Jurkat, Clone E6-1 (cell line): ENCODE data around the gene MALT1.

Experiments used
- DNase-seq: peaks from one replicate; pipeline ENCODE4 v3.0.0-alpha.2; 2011; ENCODE audit warnings: low read depth, low spot score
- H3K4me3 ChIP-seq: 2 replicates; pipeline ENCODE4 v1.5.1; 2011; ENCODE audit warnings: mild to moderate bottlenecking, low read length, control low read depth, moderate library complexity

Gene MALT1

GRCh38 chr18:58785870-58786269, 114.6 kb downstream of the MALT1 start:
- H3K4me3 ChIP-seq: no peak overlapping the region
- DNase-seq: no peak

GRCh38 chr18:58787536-58788149, 116.4 kb downstream of the MALT1 start:
- no peak for DNase-seq
- H3K4me3 ChIP-seq: no peak overlapping the region

GRCh38 chr18:58788470-58788869, 117.2 kb downstream of the MALT1 start:
- H3K4me3 ChIP-seq: no peak overlapping the region
- no peak for DNase-seq

- H3K4me3 ChIP-seq: no peak overlapping the region
- DNase-seq: no peak
Measured at GRCh38 chr18:58788971-58789875, 118.0 kb downstream of the MALT1 start.

GRCh38 chr18:58789876-58790240, 118.6 kb downstream of the MALT1 start:
- no peak for DNase-seq
- H3K4me3 ChIP-seq: no peak overlapping the region

GRCh38 chr18:58792086-58792485, 120.8 kb downstream of the MALT1 start:
- DNase-seq: no peak
- H3K4me3 ChIP-seq: no peak overlapping the region

GRCh38 chr18:58793361-58793760, 122.1 kb downstream of the MALT1 start:
- DNase-seq: no peak
- H3K4me3 ChIP-seq: no peak overlapping the region

- DNase-seq: no peak
Measured at GRCh38 chr18:58796220-58796619, 125.0 kb downstream of the MALT1 start.

GRCh38 chr18:58800582-58800981, 129.3 kb downstream of the MALT1 start:
- no peak overlapping the region for H3K4me3 ChIP-seq
- DNase-seq: no peak

More at GRCh38 chr18:58796220-58796619, 125.0 kb downstream of the MALT1 start:
- no peak overlapping the region for H3K4me3 ChIP-seq

GRCh38 chr18:58802959-58803358, 131.7 kb downstream of the MALT1 start:
- DNase-seq: no peak
- no peak overlapping the region for H3K4me3 ChIP-seq

- H3K4me3 ChIP-seq: no peak overlapping the region
- no peak for DNase-seq
Measured at GRCh38 chr18:58803978-58804377, 132.7 kb downstream of the MALT1 start.
